AG08395 (cell line): ENCODE results near the gene BLACAT1.
"Not testable (repeated sequence)": the region's sequence is repeated elsewhere in the genome, so short reads cannot be mapped to it uniquely, and the experiment has no call there.

ENCODE experiments used
- DNase-seq: peaks from one replicate; pipeline ENCODE4 v3.0.0; 2012; ENCODE audit warnings: mixed read lengths, low spot score

BLACAT1 gene

GRCh38 chr1:205441716-205442050 lies 14.2 kb downstream of the BLACAT1 start:
- DNase-seq, result no peak

GRCh38 chr1:205441318-205441633 lies 14.6 kb downstream of the BLACAT1 start:
- DNase-seq, result no peak

- DNase-seq, result no peak
Measured at GRCh38 chr1:205440476-205441317, 15.1 kb downstream of the BLACAT1 start.

GRCh38 chr1:205440121-205440475 lies 15.7 kb downstream of the BLACAT1 start:
- DNase-seq, result no peak

DNA sequence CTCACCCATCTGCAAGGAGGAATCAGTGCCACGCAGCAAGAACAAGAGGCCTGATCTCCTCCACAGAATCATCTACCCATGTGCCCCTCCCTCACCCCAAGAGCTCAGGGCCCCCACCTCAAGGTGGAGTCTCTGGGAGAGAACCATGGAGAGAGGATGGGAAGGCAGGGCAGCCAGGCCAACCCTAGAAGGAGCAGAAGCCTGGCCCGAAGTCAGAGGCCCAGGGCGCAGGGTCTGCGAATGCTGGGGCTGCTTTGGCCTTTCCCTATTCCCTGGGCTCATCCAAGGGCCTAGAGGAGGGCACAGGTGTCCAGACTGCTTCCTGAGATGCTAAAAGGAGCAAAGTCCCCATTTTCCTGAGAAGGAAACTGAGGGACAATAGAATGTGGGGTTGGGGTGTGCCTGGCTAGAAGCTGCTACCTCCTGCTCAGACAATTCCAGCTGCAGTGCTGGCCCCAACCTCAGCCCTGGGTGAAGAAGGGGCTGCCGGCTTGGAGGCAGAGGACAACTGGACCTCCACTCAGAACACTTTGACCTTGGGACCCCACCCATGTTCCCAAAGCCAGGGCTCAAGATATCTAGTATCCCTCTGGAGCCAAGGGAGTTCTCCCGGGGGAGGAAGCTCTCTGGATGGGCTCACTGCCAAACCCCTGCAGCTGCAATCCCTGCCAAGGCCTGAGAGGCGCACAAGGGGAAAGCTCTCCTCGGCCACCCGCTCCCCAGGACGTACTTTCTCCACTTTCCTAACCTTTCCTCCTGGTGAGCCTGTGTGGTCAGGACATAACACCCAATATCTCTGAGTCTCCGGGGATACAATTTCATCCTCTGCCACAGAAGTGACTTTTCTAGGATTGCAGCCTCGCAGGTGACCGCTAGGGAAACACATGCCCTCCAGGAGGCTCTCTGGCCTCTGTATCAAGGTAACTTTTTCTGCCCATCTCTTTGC lies 17.4 kb downstream of the BLACAT1 start:
- DNase-seq, result peak; percentile 89

DNA sequence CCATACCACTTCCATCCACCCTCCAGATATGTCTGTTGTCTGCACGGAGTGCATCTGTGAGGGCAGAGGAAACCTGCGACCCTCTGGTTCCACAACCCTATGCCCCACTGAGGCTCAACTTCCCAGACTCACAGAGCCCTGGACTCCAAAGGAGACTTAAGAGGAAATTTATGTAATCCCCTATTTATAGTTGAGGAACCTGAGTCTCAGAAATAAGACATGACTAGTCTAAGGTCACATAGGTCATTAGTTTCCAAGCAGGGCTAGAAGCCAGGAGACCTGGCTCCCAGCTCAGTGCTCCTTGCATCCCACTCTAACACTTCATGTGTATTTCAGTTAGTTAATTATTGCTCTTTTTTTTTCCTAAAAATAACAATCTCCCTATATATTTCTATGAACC lies 18.3 kb downstream of the BLACAT1 start:
- no peak for DNase-seq

DNA sequence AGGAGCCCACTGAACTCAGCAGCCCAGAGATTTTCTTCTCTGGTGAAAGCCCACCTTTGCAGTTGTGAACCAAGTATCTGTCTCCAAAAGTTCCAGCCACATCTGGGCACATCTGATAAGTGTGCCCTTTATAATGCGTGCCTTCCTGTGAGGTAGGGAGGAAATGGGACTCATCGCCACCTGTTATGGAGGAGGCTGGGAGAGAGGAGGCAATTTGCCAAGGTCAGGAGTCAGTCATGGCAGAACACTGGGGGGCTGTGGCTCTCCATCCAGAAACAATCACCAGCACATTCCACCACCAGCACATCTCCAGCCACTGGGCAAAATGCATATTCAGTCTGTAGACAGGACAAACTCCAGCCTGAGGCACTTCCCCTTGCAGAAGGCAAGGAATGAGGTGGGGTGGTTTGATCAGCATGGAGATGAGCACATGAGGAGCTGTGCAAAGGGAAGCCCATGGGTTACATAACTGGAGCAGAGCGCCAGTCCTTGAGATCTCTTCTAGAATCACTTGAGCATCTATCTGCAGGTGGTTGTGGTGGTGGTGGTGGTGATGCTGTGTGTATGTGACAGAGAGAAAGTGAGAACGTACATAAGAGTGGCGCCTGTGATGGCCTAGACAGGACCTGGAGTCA lies 19.0 kb downstream of the BLACAT1 start:
- DNase-seq, result no peak

GRCh38 chr1:205435578-205436573 lies 20.0 kb downstream of the BLACAT1 start:
- no peak for DNase-seq

DNA sequence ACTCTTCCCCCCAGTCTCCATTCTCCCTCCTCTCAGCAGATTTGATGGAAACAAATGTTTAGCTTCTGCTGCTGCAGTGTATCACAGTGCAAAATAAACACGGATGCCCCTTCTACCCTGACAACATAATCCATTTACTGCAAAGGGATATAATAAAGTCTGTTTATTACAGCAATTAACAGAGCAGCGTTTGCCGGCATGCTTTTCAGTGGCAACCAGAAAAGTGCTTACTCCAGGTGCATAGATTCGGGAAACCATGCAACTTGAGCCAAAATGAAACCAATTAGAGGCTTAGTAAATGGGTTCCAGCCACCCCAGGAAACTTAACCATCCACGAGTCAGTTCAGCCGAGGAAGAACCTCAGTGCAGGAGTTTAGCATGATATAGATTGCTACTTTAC lies 21.1 kb downstream of the BLACAT1 start:
- DNase-seq, result no peak

- not testable (repeated sequence) for DNase-seq
Measured at GRCh38 chr1:205432692-205433091, 23.2 kb downstream of the BLACAT1 start.

DNA sequence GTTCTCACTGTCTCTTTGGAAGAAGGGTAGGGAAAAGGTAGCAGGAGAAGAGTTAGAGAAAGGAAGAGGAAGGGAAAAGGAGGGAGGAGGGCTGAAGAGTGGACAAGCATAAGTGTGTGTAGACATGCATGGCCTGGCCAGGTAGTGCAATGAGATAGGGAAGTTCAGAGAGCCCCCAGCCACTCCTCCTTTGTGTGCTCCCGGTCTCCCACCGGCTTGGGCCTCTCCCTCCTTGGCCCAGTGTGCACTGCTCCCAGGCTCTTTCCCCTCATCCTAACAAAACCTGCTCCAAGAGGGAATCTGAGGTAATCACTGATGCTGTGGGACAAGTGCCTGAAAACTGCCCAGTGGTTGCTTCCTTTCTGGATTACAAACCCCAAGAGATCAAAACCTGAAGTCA lies 23.7 kb downstream of the BLACAT1 start:
- DNase-seq, result no peak

- peak; percentile 74 for DNase-seq
Measured at GRCh38 chr1:205430696-205431305, 25.0 kb downstream of the BLACAT1 start.

DNA sequence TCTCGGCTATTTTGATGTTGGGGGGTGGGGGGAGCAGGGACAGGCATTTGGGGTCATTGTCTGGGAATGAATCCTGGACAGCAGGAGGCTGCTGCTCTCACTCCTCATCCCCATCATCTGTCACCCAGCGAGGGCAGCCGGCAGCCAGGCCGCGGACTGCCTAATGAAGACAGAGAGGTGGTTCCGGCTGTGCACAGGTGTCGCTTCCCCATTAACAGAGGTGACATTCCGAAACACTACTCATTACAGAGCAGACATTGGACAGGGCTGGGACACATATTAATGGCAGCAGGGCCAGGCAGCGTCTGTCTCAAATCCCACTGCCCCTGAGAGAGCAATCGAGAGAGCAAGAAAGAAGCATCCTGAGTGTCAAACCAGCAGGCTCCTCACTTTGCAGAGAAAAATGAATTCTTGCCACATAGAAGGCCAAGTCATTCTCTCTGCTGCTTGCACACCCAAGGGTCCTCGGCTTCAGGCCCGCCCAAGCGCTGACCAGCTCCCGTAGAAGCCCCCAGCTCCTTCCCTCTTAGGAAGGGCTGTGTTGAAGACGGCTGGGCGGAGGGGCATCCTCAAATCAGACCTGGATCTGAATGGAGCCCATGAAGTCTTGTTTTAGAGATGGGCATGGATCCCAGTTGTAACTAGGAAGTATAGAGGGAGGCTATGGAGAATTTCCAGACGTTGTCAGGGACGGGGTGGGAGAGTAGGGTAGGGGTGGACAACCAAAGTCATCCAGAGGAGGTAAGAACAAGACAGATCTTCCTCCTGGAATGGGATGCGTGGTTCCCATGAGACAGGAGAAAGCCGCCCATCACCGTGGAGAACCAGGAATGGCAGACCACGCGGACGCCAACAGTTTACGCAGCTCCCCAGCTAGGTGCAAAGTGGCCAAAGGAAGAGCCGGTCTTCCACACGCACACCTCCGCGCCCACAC lies 25.8 kb downstream of the BLACAT1 start:
- DNase-seq, result no peak

DNA sequence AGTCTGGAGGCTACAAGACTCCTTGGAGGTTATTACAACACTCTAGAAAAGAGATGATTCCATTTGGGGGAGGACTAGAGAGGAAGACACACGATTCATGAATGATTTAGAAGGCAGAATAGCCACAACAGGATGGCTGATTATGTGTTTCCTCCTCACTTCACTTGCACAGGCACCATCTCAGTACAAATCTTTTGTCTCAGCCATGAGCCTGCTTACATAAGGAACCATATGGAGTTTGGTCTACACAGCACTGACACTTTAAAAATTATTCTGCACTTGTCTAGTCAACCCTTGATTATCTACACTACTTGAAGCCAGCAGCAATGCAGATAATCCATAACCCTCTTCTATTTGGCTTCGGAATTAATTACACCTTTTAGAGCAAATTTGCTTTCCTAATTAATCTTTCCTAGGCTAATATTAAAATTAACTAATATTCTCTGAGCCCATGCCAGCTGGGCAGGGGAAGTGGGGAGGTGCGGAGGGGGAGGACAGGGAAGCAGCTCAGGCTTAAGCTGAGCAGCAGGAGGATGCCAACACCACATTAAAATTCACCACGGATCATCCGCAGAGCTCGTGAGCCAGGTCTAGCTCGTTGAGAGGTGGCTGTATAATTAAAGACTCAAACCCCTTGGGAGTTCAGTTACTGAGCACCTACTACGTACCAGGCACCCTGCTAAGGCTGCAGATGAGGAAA lies 30.8 kb downstream of the BLACAT1 start:
- no peak for DNase-seq

DNA sequence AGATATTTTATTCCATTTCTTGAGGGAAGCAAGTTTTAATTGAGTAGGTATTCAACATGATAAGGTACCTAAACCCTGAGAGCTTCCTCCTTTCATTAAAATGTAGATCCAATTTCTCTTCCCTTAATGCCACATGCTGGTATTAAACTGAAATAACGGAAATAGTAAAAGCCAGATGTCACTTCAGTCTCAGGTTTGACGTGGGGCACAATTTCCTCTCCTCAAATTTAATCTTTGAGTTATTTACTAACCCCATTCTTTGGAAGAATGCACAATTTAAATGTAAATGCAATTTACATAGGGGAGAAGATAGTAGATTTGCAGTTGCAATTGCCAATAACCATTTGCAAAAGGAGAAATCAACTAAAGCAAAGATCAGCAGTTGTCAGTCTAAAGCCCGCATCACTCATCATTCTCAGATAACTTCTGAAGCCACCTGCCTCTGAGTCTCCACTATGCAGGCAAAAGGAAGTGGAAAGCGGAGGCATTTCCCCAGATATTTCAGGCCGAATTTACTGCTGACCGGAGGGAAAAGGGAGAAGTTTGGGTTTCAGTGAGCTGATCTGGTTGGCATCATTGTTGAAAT lies 31.9 kb downstream of the BLACAT1 start:
- DNase-seq, result no peak

DNA sequence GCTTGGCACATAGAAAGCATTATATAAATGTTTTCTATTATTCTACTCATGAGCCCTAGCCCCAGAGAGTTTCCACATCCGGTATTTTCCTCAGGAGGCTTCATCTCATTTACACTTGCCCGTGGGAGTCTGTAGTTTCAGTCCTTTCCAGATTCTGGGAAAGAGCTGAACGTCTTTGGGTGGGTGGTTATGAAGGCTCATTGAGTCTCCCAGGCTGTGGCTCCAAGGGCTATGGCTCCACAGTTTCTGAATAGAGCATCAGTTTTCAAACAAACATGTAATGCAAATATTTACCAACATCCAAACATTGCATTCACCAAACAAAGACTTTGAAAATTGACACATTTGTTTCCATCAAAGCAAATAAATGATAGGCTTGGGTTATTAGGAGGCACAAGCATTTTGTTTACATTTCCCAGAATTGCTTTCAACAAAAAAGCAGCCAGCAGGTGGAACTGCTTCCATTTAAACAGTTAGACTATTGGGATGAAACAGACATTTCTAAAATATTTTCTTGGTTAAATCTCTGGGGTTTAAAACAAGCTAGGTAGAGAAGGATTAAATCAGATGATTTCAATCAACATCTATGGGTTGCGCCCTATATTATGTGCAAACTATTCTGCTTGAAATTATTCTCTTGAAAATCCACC lies 32.7 kb downstream of the BLACAT1 start:
- no peak for DNase-seq

- DNase-seq, result no peak
Measured at GRCh38 chr1:205421798-205422197, 34.0 kb downstream of the BLACAT1 start, which contains the start of gene LEMD1. TSS of gene LEMD1 (minus strand) at chr1:205422056. CDS start at chr1:205420536, 1,520 bp downstream.

GRCh38 chr1:205420938-205421337 lies 34.9 kb downstream of the BLACAT1 start:
- no peak for DNase-seq
